Head of caudate nucleus (tissue), 42 donors: ENCODE results near the gene GMIP.
"Not testable (repeated sequence)": the region's sequence is repeated elsewhere in the genome, so short reads cannot be mapped to it uniquely, and the experiment has no call there.

ENCODE experiments used
- DNase-seq, 42 donors: peaks; one replicate each; pipeline versions ENCODE4 v3.0.0 to v3.0.0-alpha.2; 2020 to 2021; ENCODE audit warnings: mixed read lengths in 7 of 42
- intact Hi-C: fragments of 100-400 bp; cut with DNase I; formaldehyde crosslinking; loops from one replicate; pipeline ENCODE4 v1.15.0; 2022

The GMIP gene

DNA sequence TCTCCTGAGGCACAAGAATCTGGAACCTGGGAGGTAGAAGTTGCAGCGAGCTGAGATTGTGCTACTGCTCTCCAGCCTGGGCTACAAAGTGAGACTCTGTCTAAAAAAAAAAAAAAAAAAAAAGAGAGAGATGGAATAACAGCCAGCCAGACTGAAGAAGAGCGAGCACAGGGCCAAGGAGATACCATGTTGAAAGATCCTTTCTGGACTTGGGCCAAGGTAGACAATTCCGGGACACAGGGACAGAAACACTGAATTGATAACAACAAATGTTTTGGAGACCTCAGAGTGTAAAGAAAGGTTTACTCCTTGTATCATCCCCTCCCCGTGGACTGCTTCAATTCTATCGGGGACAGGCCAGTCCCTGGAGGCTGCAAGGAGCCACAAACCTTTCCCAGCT, 20.1 kb downstream of the GMIP start:
- DNase-seq: no peak
- intact Hi-C loops: no loop called here

DNA sequence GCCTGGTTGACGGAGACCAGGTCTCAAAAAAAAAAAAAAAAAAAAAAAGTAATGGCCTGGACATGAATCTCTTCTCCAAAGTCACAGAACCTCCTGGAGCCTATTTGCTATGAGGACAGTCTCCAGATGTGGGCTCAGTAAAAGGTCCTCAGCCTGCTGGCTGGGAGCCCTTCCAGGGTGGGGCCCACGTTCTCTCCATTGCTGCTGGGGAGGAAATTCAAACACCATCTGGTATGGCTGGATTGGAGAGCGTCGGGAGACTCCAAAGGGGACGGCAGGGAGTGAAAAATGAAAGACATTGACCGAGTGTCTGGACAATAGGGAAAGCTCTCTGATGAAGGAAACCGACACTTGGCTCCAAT, 23.6 kb downstream of the GMIP start:
- DNase-seq: no peak
- intact Hi-C loops: no loop called here

DNA sequence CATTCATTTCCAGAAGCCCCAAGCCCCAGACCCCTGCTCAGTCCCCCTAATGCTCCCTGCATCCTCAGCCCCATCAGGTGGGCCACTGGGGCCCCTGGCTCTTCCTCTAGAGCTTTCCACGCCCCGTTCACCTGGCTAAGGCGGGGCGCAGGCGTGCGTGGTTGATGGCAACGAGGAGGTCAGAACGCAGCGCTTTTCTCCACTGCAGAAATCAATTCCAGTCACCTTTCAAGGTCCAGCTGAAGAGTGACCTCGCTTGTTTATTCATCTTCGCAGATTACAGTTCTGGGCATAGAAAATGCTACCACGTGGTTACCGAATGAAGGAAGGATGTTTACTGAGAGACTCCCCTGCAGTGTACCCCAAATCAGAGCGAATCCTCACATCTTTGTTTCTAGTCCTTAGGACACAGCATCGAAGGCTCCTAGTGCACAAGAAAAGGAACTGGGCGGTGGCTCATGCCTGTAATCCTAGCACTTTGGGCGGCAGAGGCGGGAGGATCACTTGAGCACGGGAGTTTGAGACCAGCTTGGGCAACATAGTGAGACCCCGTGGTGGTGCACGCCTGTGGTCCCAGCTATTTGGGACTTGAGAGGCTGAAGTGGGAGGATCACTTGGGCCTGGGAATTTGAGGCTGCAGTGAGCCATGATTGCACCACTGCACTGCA, 24.1 kb downstream of the GMIP start:
- intact Hi-C loops: no loop called here
- no peak for DNase-seq

DNA sequence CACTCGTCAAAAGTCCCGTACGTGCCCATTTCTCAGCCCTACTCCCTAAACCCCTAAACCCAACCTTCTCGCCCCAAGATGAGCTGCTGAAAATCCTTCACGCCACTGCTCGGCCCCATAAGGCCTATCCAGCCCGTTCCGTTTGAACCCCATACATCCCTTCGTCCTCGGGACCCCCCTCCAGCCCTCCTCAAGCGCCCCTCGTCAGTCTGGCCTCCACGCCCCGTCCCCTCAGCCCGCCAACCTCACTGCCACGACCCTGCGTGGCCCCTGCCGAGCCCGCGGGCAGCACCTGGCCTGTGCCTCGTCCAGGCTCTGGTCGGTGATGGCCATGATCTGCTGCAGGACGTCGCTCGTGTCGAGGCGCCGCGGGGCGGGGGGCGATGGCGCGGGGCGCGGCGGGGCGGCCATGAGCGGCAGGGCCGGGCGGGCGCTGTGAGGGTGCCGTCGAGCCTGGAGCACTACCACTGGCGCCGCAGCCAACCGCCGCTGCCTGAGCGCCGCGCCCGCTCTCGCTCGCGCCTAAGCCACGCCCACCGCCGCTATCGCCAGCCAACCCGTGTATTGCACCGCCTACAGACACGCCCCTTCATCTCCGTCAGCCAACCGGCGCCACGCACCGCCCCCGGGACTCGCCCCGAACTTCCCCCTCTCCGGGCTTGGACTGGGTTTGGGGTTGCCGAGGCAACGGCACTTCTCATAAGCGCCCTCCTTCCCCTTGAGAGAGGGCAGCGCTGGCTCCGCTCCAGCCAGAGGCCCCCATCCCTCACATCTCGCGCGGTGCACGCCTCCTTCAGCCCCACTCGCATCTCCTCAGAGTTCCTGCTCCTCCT, 25.0 kb downstream of the GMIP start, which contains the start of gene PBX4:
Gene PBX4, minus strand, starts transcription at position 469 of the 833 bp plus-strand sequence. Its CDS starts 58 bp downstream, at position 411.
- intact Hi-C loops: no loop called here
- DNase-seq: peak; percentile 81 to 97 (median 94)

DNA sequence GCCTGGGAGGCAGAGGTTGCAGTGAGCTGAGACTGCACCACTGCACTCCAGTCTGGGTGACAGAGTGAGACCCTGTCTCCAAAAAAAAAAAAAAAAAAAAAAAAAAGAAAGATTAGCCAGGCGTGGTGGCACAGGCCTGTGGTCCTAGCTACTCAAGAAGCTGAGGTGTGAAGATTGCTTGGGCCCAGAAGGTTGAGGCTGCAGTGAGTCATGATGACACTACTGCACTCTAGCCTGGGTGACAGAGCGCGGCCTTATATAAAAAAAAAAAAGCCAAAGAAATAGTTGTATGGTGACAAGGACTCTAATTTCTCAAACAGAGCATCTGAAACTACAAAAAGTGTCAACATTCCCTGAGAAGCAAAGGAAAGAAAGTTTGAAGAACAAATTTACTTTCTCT, 28.4 kb downstream of the GMIP start:
- intact Hi-C loops: no loop called here
- DNase-seq: no peak

DNA sequence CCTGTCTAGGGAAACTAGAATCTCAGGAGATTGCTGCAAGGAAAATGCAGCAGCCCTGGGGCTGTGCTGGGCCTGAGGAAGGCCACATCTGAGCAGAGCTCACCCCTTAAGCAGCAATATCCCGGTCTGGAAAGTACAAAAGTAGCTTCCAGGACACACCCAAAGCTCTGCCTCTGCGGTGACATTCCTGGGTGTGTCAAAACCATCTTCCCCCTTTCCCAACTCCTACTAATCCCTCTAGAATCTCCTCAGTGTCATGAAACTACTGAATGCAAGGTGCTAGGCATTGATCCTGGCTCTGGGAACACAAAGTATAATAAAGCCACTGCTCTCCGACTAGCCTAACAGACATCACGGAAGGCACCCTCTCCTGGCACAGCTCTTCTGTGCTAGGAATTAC, 30.0 kb downstream of the GMIP start:
- intact Hi-C loops: no loop called here
- peak in 6 of 42 donors; percentile 21 to 65 (median 44) for DNase-seq

DNA sequence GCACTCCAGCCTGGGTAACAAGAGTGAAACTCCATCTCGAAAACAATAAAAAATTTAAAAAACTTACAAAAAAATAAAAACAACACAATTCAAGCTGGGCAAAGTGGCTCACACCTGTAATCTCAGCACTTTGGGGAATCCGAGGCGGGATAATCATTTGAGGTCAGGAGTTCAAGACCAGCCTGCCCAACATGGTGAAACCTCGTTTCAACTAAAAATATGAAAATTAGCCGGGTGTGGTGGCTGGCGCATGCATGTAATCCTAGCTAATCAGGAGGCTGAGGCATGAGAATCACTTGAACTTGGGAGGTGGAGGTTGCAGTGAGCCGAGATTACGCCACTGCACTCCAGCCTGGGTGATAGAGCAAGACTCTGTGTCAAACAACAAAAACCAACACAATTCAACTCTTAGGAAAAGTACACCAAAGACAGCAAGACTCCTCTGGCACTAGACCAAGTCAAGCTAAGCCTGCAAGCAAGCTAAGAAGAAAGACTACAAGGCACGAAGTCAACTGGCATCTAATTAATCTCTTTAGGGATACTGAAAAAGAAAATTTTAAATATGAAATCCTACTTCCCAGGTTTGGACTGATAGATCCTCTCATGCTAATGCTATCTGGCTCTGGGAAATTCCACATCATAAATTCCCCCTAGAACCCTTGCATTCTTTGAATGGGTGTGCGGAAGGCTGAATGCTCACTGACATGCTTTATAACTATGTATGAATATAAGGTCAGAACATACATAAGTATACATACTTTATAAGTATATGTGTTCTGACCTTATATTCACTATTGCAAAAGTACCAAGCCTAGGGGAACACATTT, 32.9 kb downstream of the GMIP start:
- intact Hi-C loops: no loop called here
- no peak for DNase-seq

DNA sequence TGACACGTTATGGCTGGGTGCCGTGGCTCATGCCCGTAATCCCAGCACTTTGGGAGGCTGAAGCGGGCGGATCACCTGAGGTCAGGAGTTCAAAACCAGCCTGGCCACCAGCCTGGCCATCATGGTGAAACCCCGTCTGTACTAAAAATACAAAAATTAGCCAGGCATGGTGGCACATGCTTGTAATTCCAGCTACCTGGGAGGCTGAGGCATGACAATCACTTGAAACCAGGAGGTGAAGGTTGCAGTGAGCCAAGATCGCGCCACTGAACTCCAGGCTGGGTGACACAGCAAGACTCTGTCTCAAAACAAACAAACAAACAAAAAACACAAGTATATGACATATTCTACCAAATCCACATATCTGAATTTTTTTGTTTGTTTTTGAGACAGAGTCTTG, 36.8 kb downstream of the GMIP start:
- DNase-seq, intact Hi-C loops: not testable (repeated sequence)

DNA sequence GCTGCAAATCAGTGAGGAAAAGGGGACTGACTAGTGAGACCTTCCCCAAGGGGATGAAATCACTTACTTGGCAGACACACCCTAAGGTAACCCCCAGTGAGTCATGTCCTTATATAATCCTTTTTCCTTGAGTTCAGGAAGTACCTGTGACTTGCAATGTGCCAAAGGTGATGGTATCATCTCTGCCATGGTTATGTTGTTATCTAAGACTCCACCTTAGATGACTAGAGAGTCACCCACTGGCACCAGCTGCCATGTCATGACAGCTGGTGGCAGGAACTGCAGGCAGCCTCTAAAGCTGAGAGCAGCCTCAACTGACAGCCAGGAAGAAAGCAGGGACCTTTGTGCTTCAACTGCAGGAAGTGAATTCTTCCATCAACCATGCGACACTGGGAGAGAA, 37.4 kb downstream of the GMIP start:
- intact Hi-C loops: no loop called here
- peak in 17 of 42 donors; percentile 4 to 60 (median 28) for DNase-seq

DNA sequence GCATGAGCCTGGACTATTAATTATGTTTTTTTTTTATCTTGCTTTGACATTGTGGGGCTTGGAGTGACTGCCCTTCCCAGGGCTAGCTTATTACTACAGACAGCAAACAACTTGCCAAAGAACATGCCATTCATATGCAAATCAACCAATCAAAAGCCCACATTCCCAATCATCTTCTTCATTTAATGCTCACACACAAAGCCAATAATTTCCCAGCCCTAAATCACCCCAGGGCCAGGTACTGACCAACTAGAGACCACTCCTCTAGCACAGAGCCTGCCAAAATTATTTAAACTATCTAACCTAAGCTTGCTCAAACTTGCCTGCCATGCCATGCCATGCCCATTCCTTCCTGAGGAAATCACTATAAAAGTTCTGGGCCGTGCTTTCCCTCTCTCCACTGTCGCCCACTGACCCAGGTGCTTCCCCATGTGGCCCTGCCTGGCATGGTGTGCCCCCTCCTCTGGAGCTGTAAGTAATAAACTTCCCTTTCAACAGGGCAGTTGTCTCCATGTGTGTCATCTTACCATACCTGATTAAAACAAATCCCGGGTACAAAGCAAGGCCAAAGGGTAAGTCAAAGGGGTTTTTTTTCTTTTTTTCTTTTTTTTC, 40.6 kb downstream of the GMIP start:
- DNase-seq: no peak
- intact Hi-C loops: no loop called here

DNA sequence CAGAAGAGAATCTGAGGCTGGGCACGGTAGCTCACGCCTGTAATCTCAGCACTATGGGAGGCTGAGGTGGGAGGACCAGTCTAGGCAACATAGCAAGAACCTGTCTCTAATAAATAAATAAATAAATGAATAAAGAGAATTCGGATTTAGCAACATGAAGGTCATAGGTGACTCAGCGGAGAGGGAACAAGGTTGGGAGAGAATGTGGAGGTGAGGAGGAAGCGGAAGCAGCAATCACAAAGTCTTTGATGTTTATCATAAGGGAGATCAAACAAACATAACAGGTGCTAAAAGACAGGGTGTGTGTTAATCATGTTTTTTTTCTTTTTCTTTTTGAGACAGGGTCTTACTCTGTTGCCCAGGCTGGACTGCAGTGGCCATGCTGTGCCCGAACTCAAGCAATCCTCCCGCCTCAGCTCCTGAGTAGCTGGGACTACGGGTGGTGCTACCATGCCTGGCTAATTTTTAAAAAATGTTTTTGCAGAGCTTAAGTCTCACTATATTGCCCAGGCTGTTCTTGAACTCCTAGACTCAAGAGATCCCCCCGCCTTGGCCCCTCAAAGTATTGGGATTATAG, 41.2 kb downstream of the GMIP start:
- DNase-seq: no peak
- intact Hi-C loops: no loop called here

DNA sequence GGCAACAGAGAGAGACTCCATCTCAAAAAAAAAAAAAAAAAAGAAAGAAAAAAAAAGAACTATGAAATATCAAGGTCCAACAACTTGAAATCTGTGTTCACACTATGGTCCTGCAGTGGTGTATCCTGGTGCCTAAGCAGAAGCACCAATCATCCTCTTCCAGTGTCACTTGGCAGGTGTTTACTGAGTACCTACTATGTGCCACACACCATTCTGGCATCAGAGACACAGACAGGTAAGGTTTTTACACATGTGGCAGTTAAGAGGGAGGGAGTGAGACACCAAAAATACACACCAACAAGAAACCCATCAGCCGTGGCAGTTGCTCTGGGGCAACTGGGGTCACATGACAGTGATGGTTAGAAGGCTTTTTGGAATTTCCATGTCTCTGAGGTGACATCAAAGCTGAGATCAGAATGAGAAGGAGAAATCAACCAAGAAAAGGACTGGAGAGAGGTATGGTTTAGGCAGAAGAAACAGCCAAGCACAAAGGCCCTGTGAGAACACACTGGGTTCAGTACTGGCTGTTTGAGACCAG, 42.6 kb downstream of the GMIP start:
- intact Hi-C loops: no loop called here
- no peak for DNase-seq

DNA sequence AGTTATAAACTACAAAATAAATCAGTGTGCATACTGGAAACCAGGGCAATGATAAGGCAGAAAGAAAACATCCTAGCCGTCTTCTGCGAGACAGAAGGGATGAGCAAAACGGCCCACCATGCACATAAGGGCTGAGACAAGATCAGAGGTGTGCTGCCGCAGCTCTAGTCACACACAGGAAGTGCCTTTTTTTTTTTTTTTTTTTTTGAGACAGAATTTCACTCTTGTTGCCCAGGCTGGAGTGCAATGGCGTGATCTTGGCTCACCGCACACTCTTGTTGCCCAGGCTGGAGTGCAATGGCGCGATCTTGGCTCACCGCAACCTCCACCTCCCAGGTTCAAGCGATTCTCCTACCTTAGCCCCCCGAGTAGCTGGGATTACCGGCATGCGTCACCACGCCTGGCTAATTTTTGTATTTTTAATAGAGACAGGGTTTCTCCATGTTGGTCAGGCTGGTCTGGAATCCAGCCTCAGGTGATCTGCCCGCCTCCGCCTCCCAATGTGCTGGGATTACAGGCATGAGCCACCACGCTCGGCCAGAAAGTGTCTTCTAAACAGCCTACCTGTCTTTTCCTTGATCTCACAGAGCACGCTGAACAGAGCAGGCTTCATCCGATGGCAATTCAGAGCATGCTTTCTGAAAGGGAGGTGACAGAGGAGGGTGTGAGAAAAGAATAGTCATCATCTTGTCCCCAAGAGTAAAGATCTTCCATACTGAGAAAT, 44.6 kb downstream of the GMIP start:
- intact Hi-C loops, DNase-seq: not testable (repeated sequence)

DNA sequence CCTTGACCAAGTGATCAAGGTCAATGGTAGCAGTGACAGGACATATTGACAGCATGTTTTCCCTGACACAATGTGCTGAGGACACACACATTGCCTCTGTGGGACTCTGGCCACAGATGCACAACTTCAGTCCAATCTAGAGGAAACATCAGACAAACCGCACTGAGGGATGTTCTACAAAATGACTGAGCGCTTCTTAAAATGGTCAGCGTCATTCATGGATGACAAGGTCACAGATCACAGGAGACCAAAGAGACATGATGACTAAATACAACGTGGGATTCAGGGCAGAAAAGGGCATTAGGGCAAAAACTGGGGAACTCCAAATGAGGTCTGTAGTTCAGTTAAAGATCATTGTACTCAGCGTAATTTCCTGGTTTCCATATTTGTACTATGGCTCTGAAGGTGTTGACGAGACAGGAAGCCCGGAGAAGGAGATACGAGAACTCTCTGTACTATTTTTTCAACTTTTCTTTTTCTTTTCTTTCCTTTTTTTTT, 45.6 kb downstream of the GMIP start:
- no peak for DNase-seq
- intact Hi-C loops: no loop called here

DNA sequence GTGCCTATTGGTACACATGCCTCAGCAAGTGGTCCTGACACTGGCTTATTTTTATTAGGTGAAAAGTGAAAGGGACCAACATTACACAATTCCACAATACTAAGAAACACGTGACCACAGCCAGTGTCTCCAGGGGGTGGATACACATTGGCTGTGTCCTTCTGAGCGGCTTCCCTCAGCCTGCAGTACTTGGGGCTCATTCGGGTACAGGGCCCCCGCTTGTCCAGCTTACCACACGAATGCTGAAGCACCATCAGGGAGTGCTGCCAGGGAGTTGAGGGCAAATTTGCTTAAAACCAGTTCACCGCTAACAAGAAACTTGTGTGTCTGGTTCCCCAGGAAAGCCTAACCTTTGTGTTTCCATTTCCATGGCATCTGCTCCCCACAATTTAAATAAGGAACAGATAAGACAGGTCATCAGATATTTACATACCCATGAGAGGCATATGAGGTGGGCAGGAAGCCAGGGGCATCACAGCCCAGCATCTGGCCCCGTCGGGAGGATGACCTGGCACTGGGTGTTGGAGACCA, 48.2 kb downstream of the GMIP start:
- intact Hi-C loops: no loop called here
- no peak for DNase-seq

DNA sequence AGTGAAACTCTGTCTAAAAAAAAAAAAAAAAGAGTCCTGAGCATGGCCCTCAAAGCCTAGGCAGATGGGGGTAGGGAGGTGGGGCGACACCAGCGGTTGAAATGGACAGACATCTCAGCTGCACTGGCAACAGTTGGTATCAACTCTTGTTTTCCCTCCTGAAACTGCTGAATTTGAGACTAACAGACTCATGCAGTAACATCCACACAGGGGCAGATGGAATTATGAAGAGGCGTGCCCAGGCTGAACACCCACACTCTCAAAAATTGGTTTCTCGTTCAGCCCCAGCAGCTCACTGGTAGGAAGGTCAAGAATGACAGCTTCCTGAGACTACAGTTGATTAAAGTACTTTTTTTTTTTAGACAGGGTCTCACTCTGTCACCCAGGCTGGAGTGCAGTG, 49.1 kb downstream of the GMIP start:
- intact Hi-C loops: no loop called here
- DNase-seq: peak in 3 of 42 donors; percentile 39 to 53 (median 45)

DNA sequence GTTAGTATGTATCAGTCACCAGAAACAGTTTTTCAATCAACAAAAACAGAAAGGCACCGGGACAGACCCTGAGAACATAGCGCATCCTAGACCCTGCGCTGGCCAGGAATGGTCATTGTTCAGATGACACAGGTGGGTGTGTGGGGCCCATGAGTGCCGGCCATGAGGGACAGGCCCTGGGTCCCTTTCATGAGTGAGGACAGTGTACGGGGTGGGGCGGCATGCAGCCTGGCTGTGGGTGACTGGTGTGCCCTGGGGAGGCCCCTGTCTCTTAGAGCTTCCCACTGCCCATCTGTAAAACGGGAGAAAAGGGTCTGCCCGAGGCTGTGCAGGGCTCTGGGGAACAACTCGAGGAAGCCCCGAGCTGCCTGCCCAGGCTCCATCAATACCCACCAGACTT, 50.8 kb downstream of the GMIP start:
- no peak for DNase-seq
- intact Hi-C loops: no loop called here
